Neutrophil (primary cell): ENCODE results near the gene OR13C3.
"Not testable (repeated sequence)": the region's sequence is repeated elsewhere in the genome, so short reads cannot be mapped to it uniquely, and the experiment has no call there.

ENCODE experiments used
- H3K27ac ChIP-seq: fragments of 200-600 bp; sonication (generic); 2 replicates; pipeline ENCODE4 v1.5.1; 2016; ENCODE audit warnings: mild to moderate bottlenecking, moderate library complexity
- H3K27me3 ChIP-seq: fragments of 200-600 bp; sonication (generic); 2 replicates; pipeline ENCODE4 v1.6.0; 2016; ENCODE audit warnings: mild to moderate bottlenecking
- H3K36me3 ChIP-seq: fragments of 200-600 bp; sonication (generic); 2 replicates; pipeline ENCODE4 v1.5.1; 2017
- H3K4me1 ChIP-seq, 2 experiments: fragments of 200-600 bp in 1 of 2; sonication (generic) in 1 of 2; 1 replicate in 1 of 2; 2 replicates in 1 of 2; pipeline versions ENCODE4 v1.5.1 to v1.6.1; 2013 to 2016; ENCODE audit warnings: low read depth in 1 of 2, low read length in 1 of 2, mild to moderate bottlenecking in 1 of 2, moderate library complexity in 1 of 2; ENCODE audit not compliant: control insufficient read depth in 1 of 2, insufficient read depth in 1 of 2
- H3K4me3 ChIP-seq, 2 experiments: fragments of 200-600 bp in 1 of 2; sonication (generic) in 1 of 2; 1 replicate in 1 of 2; 2 replicates in 1 of 2; pipeline ENCODE4 v1.5.1; 2013 to 2016; ENCODE audit warnings: low read depth in 1 of 2, low read length in 1 of 2, mild to moderate bottlenecking in 1 of 2, moderate library complexity in 1 of 2
- H3K9me3 ChIP-seq: fragments of 200-600 bp; sonication (generic); 2 replicates; pipeline ENCODE4 v1.5.1; 2016
- CTCF ChIP-seq: fragments of 200-600 bp; sonication (generic); IDR thresholded peaks from 2 replicates; pipeline ENCODE4 v1.5.1; 2016; ENCODE audit warnings: antibody characterized with exemption

The OR13C3 gene

GRCh38 chr9:104539275-104539674 lies 2.6 kb upstream of the OR13C3 start:
- H3K27me3 ChIP-seq: no peaks in the 10 kb centered on the region
- H3K36me3 ChIP-seq: no peaks in the 10 kb centered on the region
- H3K27ac ChIP-seq: no peak overlapping the region
- no peaks in the 10 kb centered on the region for H3K4me1 ChIP-seq
- no peak overlapping the region for H3K4me3 ChIP-seq
- no peak for TF ChIP-seq CTCF
- H3K9me3 ChIP-seq: no peaks in the 10 kb centered on the region

- H3K4me1 ChIP-seq: no peaks in the 10 kb centered on the region
- no peaks in the 10 kb centered on the region for H3K27me3 ChIP-seq
- no peaks in the 10 kb centered on the region for H3K36me3 ChIP-seq
- H3K9me3 ChIP-seq: no peaks in the 10 kb centered on the region
- H3K4me3 ChIP-seq: no peak within 1 kb of the TSS
- no peak within 1 kb of the TSS for H3K27ac ChIP-seq
- no peak for TF ChIP-seq CTCF
These were observed 9.5 kb downstream of the OR13C3 start, which contains the start of gene OR13C4 for GRCh38 chr9:104527109-104527508. TSS of gene OR13C4 (minus strand) at chr9:104527209. CDS start at chr9:104527209, 0 bp downstream.

GRCh38 chr9:104520241-104520640 lies 16.4 kb downstream of the OR13C3 start:
- H3K4me1 ChIP-seq, H3K36me3 ChIP-seq, H3K27ac ChIP-seq, H3K27me3 ChIP-seq, H3K4me3 ChIP-seq, H3K9me3 ChIP-seq: not testable (repeated sequence)

- Histone ChIP-seq H3K4me3 (no peak overlapping the region), H3K36me3 (no peaks in the 10 kb centered on the region), H3K9me3 (no peaks in the 10 kb centered on the region), H3K27ac (no peak overlapping the region), H3K27me3 (no peaks in the 10 kb centered on the region), H3K4me1 (no peaks in the 10 kb centered on the region)
- TF ChIP-seq CTCF: no peak
These were observed 21.8 kb downstream of the OR13C3 start for GRCh38 chr9:104514901-104515300.

GRCh38 chr9:104506565-104506964 lies 30.1 kb downstream of the OR13C3 start:
- Histone ChIP-seq H3K27ac (no peak overlapping the region), H3K4me1 (no peaks in the 10 kb centered on the region), H3K36me3 (no peaks in the 10 kb centered on the region), H3K9me3 (no peaks in the 10 kb centered on the region), H3K27me3 (no peaks in the 10 kb centered on the region), H3K4me3 (no peak overlapping the region)
- no peak for TF ChIP-seq CTCF

GRCh38 chr9:104503963-104504362 lies 32.7 kb downstream of the OR13C3 start, which contains the start of gene OR13F1:
TSS of gene OR13F1 (plus strand) at chr9:104504263. CDS start at chr9:104504263, 0 bp downstream.
- H3K27me3 ChIP-seq: no peaks in the 10 kb centered on the region
- H3K36me3 ChIP-seq: no peaks in the 10 kb centered on the region
- no peak within 1 kb of the TSS for H3K4me3 ChIP-seq
- H3K27ac ChIP-seq: no peak within 1 kb of the TSS
- H3K9me3 ChIP-seq: no peaks in the 10 kb centered on the region
- TF ChIP-seq CTCF: no peak
- H3K4me1 ChIP-seq: no peaks in the 10 kb centered on the region
